Activated T-cell treated with anti-CD3 and anti-CD28 coated beads for 48 hours (primary cell): ENCODE measurements around the gene MLEC.
A peak's percentile ranks its signal among the peaks of the same experiment; 100 is the strongest.

Experiments used
- DNase-seq: peaks from one replicate; pipeline ENCODE4 v3.0.0-alpha.2; 2020; ENCODE audit warnings: low read depth

Gene MLEC

DNA sequence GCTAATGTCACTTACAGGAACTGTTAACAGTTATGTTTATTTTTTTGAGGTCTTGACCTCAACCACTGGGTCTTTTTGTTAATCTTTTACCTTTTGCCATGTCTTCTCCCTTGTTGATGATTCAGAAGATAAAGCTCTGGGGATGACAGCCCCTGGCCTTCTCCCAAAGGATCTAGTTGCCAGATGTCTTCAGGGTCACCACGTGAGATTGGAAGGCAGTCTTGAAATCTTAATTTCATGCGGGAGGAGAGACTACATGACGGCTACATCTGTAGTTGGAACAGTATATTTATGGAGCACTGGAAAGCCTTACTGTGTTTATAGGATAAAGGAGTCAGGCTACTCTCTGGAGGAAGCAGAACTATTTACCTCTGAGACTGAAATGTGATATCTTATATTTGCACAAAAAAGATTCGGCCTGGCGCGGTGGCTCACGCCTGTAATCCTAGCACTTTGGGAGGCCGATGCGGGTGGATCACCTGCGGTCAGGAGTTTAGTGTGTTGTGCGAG is 5.6 kb downstream of the MLEC start:
- DNase-seq: no peak

DNA sequence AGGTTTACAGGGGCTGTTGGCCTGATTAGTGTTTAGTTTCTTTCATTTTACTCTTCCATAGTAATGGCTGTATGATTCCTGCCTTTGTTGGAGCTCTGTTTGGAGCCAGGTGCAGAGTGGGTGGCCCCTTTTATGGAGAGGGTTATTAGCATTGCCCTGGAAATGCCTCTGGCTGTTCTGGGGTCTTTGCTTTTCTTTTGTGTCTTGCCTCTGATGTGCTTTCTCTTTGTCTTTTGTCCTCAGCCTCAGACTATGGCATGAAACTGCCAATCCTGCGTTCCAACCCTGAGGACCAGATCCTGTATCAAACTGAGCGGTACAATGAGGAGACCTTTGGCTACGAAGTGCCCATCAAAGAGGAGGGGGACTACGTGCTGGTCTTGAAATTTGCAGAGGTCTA is 6.9 kb downstream of the MLEC start:
- DNase-seq: no peak

DNA sequence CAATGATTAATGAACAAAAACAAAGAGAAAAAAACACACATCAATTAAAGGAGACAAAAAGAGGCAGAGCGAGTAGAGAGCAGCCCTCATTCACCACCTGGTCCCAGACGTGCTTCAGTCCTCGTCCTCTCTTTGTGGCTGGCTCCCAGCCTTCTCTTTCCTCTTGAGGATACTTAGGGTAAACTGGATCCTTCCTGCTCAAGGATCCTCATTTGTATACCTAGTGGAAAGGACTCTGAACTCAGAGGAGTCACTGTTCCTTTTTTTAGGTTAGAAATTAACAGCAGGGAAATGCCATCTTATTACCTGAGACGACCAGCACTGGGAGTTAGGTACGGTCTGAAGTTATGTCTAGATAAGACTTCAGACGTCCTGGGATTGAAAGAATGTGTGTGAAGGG is 9.7 kb downstream of the MLEC start:
- DNase-seq: no peak

DNA sequence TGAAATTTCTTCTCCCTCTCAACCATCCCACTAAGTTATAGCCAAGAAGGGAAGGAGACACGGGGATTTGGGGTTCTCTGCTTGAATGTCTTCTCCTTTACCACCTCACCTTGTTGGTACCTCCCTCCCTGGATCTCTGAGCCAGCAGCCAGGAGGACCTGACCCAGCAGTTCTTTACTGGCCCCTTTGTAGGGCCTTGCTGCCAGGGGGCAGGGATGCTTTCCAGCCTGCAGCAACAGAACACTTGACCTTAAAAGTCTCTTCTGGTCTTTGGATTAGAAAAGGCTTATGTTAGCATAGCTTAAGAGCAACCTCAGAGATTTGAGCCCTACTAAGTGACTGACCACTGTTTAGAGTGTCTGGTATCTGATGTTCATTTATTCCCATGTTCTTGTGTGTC is 10.4 kb downstream of the MLEC start:
- DNase-seq: no peak

DNA sequence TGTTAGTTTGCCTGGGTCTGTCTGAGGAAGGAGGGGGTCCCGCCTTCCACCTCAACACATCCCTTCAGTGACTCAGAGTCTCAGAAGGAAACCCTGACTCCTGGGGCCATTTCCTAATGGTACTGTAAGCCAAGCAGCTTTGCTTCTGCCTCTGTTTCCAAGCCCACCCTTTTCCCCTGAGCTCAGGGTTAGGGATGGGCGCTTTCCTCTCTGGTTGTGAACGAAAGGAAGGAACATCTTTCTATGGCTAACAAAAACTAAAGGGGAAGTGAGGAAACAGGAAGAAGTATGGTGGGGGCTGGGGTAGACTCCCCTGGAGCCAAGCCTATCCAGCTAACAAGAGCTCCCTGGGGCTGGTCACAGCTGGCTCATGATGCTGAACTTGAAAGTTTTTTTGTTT is 11.7 kb downstream of the MLEC start:
- DNase-seq: no peak

DNA sequence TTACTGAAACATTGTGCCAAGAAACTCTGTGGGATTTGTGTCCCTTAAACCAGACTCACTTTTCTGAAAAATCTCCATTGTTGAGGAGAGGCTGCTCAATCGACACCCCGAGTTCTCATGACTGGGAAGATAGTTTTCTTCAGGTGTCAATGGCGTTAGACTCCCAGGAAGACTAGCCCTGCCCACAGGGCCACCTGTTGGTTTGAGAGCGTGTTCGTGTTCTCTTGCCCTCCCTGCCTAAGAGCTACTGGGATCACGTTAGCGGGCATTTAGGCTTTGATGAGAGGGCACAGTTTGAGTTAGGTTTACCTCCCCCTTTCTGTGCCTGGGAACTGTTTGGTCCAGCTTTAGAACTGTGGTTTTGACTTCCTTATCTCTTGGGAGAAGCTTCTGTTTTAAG is 12.6 kb downstream of the MLEC start:
- no peak for DNase-seq

DNA sequence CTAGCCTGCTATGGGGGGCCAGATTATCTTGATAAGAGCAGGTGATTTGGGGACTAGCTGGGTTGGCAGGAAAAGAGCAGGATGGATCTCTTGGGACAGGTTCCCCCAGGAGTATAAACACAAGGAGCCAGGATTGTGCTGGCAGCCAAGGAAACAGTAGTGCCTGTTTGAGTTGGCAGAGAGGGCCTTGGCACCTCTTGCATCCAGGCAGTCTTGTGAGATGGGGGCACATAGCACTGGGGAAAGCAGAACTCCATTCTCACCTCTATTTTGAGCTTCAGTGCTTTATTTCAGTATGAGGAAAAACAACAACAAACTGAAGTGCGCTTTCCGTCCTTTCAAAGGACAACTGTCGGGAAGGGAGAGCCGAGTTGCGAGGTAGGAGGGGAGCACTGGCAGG is 13.9 kb downstream of the MLEC start:
- DNase-seq: no peak

DNA sequence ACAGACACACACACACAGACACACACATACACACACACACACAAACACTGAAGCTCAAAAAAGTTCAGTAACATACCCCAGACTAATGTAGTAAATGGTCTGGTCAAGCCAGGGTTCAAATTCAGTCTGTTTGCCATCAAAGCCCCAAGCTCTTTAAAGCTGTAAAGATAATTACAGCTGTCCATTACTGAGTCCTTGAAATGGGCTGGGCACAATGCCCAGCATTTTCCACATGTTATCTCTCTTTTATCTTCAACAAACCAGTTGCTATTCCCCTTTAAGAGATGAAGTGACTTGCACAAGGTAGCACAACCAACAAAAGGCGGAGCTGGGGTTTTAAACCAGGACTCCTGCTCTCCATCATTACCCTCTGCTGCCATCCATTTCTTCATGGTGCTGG is 15.7 kb downstream of the MLEC start:
- no peak for DNase-seq

DNA sequence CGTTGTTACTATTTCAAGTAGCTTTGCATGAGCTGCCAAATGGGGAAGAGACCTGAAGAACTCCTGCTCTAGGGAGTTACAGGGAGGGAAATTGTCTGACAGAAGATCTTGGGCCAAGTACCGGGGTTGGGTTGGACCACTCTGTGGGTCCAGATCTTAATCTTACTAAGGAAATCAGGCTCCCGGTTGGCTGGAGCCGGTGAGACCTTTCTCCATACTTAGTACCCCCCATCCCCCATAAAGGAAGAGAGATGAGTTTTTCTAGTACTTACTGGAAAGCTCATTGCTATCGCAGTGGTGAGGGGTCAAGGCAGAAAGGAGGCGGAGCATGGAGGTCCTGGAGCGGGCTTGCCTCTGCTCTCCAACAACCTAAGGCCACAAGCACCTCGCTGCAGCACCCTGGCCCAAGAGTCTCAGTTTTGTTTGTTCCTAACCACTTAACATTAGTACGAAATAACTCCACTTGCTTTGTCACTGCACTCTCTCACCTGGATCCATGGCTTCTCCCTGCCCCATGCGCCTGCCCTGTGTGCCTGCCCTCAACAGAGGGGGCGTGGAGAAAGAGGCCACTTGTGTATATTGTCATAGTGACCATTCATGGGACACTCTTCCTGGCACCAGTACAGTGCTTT is 16.5 kb downstream of the MLEC start:
- DNase-seq: no peak

DNA sequence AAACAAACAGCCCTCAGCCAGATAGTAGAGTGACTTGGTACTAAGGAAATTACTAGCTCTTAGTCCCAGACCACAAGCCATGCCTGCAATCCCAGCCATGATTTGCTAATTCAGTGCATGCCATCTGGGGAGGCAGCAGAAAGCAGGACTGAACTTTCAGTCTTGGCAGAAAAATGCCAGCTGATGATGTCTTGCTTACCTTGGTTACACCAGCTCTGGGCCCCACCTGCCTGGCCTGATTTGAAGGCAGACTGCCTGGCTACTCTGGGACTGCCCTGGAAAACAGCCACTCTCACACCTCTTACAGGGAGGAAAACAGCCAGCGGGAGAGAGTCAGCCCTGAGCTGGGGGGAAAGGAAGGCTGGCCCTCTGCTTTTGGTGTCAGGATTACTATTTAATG is 18.7 kb downstream of the MLEC start:
- no peak for DNase-seq

DNA sequence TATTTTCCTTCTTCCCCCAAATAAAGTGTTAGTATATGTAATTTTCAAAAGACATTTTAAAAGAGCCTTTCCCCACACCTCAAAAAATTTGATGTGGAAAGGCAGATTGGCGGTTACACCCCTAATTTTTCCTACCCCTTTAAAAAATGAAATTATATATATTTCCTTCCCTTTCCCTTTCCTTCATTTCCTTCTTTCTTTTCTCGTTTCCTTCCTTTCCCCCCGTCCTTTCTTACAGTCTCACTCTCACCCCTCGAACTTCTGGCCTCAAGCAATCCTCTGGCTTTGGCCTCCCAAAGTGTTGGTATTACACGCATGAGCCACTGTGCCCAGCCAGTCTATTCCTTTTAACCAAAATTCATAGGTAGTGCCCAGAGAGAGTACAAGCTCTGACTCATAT is 19.1 kb downstream of the MLEC start:
- DNase-seq: no peak

DNA sequence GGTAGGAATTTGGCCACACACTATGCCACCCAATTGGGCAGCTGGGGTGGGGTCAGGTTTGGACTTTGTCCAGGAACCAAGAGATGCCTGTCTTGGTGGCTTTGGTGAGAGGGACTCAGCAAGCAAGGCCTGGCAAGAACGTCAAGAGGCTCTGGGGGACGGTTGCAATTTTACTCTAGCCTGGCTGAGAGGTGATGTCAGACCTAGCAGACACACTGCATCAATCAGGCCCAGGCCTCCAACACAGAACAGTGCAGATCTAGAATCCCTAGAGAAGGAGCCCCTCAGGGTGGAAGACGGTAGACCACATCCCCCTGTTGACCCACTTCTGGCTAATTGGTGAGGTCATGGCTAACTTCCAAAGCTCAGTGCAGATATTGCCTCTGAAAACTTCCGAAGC is 21.7 kb downstream of the MLEC start:
- no peak for DNase-seq

DNA sequence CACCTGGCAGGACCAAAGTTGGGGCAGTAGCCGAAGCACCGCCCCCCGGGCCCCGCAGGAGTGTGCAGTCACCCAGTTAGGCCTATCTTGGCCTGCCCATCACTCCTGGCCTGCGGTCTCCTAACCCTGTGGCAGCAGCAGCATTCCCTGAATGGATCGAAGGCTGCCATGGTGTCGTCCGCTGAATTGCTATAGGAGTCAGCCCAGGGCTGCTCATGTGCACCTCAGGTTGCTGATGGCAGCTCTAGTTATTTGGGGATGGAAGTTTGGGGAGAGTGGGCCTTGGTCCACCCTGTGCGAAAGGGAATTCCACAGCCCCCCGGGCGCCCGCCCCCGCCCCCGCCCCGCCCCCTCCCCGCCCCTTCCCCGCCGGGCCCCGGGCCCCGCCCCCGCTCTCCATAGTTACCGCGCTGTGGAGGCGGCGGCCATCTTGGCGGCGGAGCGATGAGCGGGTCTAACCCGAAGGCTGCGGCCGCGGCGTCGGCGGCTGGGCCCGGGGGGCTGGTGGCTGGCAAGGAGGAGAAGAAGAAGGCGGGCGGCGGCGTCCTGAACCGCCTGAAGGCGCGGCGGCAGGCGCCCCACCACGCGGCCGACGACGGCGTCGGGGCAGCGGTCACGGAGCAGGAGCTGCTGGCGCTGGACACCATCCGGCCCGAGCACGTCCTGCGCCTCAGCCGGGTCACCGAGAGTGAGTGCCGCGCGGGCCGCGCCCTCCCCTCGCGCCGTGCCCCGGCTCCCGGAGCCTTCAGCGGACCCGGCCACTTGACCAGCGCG is 23.3 kb downstream of the MLEC start, which contains the start of gene UNC119B:
TSS of gene UNC119B (plus strand) at position 428 of the 774 bp plus-strand sequence. CDS start at position 445, 17 bp downstream.
- DNase-seq: peak; percentile 70

DNA sequence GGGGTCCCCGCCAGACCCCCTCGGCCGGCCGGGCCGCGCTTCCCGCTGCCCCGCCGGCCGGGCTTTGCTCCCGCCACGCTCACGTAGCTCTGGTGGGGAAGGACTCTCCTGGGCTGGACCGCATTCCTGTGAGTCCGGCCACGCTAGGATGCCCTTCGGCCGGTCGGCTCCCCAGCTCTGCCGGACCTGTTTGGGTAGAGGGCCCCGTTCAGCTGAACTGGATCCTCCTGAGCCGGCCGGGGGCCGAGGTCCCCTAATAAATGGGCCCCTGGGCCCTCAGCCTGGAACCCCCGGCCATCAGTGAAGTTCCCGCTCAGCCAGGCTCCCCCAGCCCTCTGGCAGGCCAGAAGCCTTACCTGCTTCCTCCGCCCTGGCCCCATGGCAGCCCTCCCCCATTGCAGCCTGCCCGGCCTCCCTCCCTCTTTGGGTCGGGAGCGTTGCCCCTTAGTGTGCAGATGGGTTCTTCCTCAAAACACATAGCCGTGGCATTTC is 23.9 kb downstream of the MLEC start:
- no peak for DNase-seq

DNA sequence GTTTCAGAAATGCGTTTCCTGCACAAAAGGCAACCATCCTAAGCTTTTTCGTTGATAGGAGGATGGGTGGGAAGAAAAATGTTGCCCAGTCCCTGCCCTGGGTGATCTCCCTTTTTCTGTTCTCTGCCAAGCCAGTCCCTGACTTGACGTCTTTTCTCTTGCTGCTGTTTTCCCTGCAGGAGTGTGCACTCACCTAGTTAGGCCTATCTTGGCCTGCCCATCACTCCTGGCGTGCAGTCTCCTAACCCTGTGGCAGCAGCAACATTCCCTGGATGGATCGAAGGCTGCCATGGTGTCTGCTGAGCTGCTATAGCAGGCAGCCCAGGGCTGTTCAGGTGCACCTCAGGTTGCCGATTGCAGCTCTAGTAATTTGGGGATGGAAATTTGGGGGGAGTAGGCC is 24.5 kb downstream of the MLEC start:
- DNase-seq: no peak

DNA sequence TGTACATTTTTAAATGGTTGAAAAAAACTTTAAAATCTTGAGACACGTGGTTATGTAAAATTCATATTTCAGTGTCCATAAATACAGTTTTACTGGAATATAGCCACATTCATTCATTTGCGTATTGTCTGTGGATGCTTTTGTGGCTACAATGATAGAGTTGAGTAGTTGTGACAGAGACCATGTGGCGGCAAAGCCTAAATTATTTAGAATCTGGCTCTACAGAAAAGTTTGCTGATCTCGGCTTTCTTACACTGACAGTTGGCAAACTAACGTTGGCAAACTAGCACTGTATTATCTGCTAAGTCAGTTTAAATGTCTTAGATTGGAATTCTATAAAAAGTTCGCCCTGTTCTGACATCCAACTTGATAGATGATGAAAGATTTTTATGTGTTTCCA is 25.7 kb downstream of the MLEC start:
- no peak for DNase-seq

DNA sequence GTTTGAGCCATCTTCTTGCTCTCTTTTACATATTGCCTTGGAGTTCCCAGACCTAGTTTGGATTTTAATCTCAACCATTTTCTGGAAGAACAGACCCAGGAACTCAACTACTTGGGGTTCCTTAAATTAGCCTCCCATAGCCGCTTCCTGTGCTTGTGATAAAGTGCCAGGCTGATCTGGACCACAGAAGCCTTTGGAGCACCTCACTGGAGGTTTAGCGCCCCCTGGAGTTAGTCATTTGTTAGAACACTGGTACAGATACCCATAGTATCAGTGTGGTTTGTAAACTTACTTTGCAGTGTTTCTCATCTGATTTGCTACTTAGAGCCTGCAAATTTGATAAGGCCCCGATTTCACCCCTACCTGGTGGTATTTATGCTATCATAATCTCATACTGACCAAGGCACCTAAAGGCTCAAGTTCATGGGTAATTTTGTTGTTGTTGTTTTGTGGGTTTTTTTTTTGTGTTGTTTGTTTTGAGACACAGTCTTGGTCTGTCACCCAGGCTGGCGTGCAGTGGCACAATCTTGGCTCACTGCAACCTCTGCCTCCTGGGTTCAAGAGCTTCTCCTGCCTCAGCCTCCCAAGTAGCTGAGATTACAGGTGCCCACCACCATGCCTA is 27.0 kb downstream of the MLEC start:
- DNase-seq: peak; percentile 49

DNA sequence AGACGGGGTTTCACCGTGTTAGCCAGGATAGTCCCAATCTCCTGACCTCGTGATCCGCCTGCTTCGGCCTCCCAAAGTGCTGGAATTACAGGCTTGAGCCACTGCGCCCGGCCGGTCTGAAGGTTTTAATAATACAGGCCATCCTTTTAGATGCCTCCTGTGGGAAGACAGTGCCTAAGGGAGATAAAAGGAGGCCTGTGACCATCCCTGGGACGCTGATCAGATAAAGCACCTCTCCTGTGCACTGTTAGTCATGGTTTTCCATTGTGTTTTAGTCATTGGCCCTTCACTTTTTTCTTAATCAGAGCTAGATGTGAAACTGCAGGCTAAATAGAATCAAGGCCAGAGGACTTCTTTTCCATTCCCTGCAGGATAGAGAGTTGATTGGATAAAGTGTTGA is 31.1 kb downstream of the MLEC start:
- DNase-seq: no peak

DNA sequence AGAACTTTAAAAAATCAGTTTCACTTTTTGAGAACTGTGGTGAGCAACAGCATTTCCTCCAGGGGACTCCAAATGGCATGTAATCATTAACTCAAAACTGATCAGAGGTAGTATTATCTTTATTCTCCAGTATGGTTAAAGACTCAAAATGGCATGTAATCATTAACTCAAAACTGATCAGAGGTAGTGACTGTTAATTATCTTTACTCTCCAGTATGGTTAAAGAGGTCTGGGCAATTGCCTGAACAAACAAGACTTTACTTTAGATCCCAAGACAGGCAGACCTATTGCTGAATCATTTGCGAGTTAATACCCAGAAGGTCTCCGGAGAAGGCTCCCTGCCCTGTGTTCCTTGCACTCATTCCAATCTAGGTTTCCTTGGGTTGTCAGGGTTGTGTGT is 32.1 kb downstream of the MLEC start:
- no peak for DNase-seq

DNA sequence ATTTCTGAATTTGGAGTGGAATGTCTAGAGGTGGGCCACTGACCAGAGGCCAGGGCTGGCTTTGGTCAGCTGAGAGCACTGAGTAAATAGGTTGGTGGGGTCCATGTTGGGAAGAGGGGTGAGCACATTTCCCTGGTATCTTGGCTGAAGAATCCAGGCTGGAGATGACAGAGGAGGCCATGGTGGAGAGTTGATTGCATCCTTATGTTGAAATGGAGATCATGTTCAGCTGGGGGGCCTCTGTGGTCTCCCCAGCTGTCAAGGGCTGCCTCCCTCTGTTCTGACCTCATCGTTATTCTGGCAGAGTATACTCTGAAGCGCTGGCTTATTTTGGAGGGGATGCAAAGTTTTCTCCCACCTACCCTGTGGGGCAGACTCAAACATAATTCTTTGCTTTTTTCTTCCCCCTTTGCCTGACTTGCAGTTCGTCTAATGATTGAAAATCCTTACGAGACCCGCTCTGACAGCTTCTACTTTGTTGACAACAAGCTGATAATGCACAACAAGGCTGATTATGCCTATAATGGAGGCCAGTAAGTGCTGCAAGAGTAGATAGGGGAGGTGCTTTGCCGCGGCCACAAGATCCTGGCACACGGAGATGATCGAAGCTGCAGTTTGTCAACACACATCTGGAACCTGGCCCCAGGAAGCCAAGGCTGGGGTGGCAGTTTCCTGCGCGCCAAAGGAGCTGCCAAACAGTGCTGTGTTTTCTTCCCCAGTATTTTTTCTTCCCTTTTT is 32.7 kb downstream of the MLEC start:
- DNase-seq: no peak

DNA sequence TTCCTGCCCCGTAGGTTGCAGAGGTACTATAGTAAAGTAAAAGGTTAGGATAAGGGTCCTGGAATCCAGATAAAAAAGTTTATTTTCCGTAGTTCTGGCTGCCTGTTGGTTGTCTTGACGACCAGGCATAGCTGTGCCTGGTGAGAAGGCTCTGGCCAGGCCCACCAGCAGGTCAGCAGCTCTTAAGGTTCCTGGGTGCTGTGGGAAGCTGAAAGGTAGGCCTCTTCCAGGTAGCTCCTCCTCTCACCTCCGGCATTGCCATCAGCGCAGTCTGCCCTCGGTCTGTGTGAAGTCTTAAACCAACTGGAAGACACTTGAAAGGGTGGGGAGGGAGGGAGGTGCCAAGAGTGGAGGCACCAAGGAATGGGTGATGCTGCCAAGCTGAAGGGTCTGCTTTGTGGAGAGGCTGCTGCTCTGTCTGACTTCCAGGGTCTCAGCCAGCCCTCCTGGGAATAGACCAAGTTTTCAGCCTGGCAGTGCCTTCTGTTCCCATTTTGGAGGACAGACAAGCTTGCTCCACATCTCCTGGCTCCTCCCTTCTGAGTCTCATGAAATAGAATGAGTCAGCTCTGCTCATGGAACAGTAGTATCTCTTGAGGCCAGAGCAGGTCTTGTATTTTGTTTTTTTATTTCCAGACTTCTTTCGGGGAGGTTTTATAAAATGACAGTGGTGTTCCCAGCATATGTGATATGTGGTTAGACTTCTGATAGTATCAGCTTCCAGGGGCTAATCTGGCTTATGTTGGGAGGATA is 33.5 kb downstream of the MLEC start:
- DNase-seq: no peak
